HepG2 (cell line): ENCODE measurements around the gene TCF25. TPM values are rescaled to one million over a fixed set of nuclear protein-coding genes. Genes with fewer than 3 reads are reported as not detected.

Experiments used
- ATF7 ChIP-seq, 2 experiments: fragments of 450-650 bp in 1 of 2; sonication (generic) in 1 of 2; formaldehyde crosslinking in 1 of 2; IDR thresholded peaks; 2 replicates each; pipeline versions ENCODE4 v1.4.0 to v1.6.1; 2016 to 2020; ENCODE audit warnings: antibody characterized with exemption in 1 of 2, mild to moderate bottlenecking in 1 of 2, missing genetic modification reagents in 1 of 2
- CREM ChIP-seq, 2 experiments: sonication (generic) in 1 of 2; formaldehyde crosslinking in 1 of 2; IDR thresholded peaks; 2 replicates each; pipeline versions ENCODE4 v1.4.0 to v1.6.1; 2016 to 2020; ENCODE audit warnings: antibody characterized with exemption in 1 of 2, mild to moderate bottlenecking in 1 of 2, missing genetic modification reagents in 1 of 2
- FOXM1 ChIP-seq: sonication (generic); formaldehyde crosslinking; IDR thresholded peaks from 2 replicates; pipeline ENCODE4 v1.5.0; 2020; ENCODE audit warnings: missing genetic modification reagents
- MEIS2 ChIP-seq: sonication (generic); formaldehyde crosslinking; IDR thresholded peaks from 2 replicates; pipeline ENCODE4 v1.9.0; 2021; ENCODE audit warnings: mild to moderate bottlenecking, missing genetic modification reagents
- SKI ChIP-seq: fragments of 450-650 bp; IDR thresholded peaks from one replicate; pipeline ENCODE4 v1.6.1; 2018; ENCODE audit warnings: mild to moderate bottlenecking; ENCODE audit not compliant: partially characterized antibody
- TCF7 ChIP-seq: sonication (generic); IDR thresholded peaks from 2 replicates; pipeline ENCODE4 v1.6.1; 2016; ENCODE audit warnings: antibody characterized with exemption, low read depth
- TCF7L2 ChIP-seq: IDR thresholded peaks from 2 replicates; pipeline ENCODE4 v1.6.1; 2011; ENCODE audit warnings: mild to moderate bottlenecking, low read depth, low read length, moderate library complexity
- TRIM24 ChIP-seq: sonication (generic); formaldehyde crosslinking; IDR thresholded peaks from 2 replicates; pipeline ENCODE4 v1.8.0; 2022; ENCODE audit warnings: mild to moderate bottlenecking, missing genetic modification reagents
- ZNF12 ChIP-seq: sonication (generic); formaldehyde crosslinking; IDR thresholded peaks from 2 replicates; pipeline ENCODE4 v1.5.0; 2020; ENCODE audit warnings: missing genetic modification reagents
- ZNF501 ChIP-seq: sonication (generic); formaldehyde crosslinking; IDR thresholded peaks from 2 replicates; pipeline ENCODE4 v1.5.1; 2020; ENCODE audit warnings: mild to moderate bottlenecking, moderate library complexity, missing genetic modification reagents
- ZNF674 ChIP-seq: sonication (generic); formaldehyde crosslinking; IDR thresholded peaks from 2 replicates; pipeline ENCODE4 v1.5.0; 2020; ENCODE audit warnings: low read depth, mild to moderate bottlenecking, missing genetic modification reagents
- ZNF773 ChIP-seq: sonication (generic); formaldehyde crosslinking; IDR thresholded peaks from 2 replicates; pipeline ENCODE4 v1.4.0; 2020; ENCODE audit warnings: missing genetic modification reagents, borderline replicate concordance
- ZNF777 ChIP-seq: sonication (generic); formaldehyde crosslinking; IDR thresholded peaks from 2 replicates; pipeline ENCODE4 v1.4.0; 2020; ENCODE audit warnings: missing genetic modification reagents
- polyA plus RNA-seq, 8 experiments: library from polyadenylated mRNA; depleted of rRNA in 3 of 8; stranded (reverse) in 7 of 8; unstranded in 1 of 8; fragments of >200 nt; fragmentation: Illumina TruSeq in 4 of 8; extraction: Trizol in 4 of 8; gene quantifications; 2 replicates each; pipeline versions ENCODE4 v1.2.1 to v1.2.3, GENCODE V29; 2011 to 2016; ENCODE audit warnings: low read depth in 4 of 8, missing spikeins in 1 of 8, mixed read lengths in 1 of 8; ENCODE audit not compliant: insufficient read depth in 1 of 8
- total RNA-seq, 5 experiments: library from RNA; depleted of rRNA; stranded (reverse); fragments of >200 nt; fragmentation: Illumina TruSeq; extraction: Trizol; gene quantifications; 2 replicates each; pipeline ENCODE4 v1.2.3, GENCODE V29; 2016; ENCODE audit warnings: low read depth in 1 of 5
- TF ChIP-seq, protein P1 (sequence below): IDR thresholded peaks from 2 replicates; pipeline ENCODE4 v1.4.0; 2020; ENCODE audit warnings: mild to moderate bottlenecking, missing genetic modification reagents
- TF ChIP-seq, protein P2 (sequence below): sonication (generic); formaldehyde crosslinking; IDR thresholded peaks from 2 replicates; pipeline ENCODE4 v1.4.0; 2020; ENCODE audit warnings: low read depth, mild to moderate bottlenecking, missing genetic modification reagents
- TF ChIP-seq, protein P3 (sequence below): sonication (generic); formaldehyde crosslinking; conservative IDR thresholded peaks from 2 replicates; pipeline ENCODE4 v1.8.0; 2022; ENCODE audit warnings: mild to moderate bottlenecking, moderate library complexity, missing genetic modification reagents
- TF ChIP-seq, protein P4 (sequence below): sonication (generic); formaldehyde crosslinking; IDR thresholded peaks from 2 replicates; pipeline ENCODE4 v1.8.0; 2022; ENCODE audit warnings: mild to moderate bottlenecking, missing genetic modification reagents; ENCODE audit not compliant: insufficient replicate concordance

TCF25 gene
- total and polyA plus RNA-seq, 2 of the 13 experiments (the other 11 are each of a cell fraction or from before 2014, with no cell fraction given) = 138 to 206 TPM

DNA sequence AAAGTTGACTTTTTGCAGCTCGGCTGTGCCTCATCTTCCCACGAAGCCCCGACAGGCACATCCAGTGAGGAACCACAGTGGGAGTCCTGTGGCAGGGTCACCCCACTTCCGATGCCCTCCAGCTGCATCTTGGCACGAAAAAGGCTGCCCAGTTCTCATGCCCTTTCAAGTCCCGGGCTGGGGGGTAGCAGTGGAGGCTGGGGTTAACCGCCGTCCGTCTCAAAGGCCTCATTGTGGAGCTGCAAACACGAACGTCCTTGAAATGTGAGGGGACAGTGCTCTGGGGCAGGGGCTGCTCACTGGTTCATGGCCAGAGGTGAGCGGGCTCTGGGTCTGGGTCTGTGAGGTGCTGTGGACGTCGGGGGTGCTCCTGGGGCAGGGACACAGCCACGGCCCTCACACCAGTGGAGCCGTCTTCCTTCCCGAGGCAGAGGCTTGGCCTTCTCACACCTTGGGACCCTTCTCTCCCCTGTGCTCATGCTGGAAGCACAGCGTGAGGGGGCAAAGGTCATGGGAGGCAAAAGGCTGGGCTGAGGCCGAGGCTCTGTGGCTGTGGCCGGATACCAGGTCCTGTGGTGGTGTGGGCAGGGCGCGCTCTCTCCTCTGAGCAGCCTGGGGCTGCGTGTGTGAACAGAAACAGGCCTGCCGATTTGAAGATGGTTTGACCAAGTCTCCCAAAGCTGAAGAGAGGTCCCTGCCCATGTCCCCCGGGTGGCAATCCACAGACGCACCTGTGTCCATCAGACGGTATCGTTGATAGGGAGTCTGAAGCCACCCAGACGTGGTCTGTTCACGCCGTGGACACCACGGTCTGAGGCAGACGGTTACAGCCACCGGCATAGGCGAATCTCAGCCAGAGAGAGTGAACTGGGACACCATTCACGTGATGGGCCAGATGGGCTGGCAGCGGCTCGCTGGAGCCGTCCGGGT, 42.2 kb downstream of the TCF25 start (continued):
- TF ChIP-seq, protein P1, sequence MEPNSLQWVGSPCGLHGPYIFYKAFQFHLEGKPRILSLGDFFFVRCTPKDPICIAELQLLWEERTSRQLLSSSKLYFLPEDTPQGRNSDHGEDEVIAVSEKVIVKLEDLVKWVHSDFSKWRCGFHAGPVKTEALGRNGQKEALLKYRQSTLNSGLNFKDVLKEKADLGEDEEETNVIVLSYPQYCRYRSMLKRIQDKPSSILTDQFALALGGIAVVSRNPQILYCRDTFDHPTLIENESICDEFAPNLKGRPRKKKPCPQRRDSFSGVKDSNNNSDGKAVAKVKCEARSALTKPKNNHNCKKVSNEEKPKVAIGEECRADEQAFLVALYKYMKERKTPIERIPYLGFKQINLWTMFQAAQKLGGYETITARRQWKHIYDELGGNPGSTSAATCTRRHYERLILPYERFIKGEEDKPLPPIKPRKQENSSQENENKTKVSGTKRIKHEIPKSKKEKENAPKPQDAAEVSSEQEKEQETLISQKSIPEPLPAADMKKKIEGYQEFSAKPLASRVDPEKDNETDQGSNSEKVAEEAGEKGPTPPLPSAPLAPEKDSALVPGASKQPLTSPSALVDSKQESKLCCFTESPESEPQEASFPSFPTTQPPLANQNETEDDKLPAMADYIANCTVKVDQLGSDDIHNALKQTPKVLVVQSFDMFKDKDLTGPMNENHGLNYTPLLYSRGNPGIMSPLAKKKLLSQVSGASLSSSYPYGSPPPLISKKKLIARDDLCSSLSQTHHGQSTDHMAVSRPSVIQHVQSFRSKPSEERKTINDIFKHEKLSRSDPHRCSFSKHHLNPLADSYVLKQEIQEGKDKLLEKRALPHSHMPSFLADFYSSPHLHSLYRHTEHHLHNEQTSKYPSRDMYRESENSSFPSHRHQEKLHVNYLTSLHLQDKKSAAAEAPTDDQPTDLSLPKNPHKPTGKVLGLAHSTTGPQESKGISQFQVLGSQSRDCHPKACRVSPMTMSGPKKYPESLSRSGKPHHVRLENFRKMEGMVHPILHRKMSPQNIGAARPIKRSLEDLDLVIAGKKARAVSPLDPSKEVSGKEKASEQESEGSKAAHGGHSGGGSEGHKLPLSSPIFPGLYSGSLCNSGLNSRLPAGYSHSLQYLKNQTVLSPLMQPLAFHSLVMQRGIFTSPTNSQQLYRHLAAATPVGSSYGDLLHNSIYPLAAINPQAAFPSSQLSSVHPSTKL (CRISPR knock-in tag) = peak; percentile 76
- TF ChIP-seq ZNF12 (no peak), ATF7 (IDR thresholded peaks at IDR 0.05) (no peak), ATF7 (CRISPR knock-in tag; IDR thresholded peaks at IDR 0.05) (no peak; the same call in 1 of the 2 replicates), ZNF501 (CRISPR knock-in tag) (no peak; the same call in 1 of the 2 replicates), TCF7 (no peak), FOXM1 (CRISPR knock-in tag) (0 out of 2 replicates have a peak, but pooled peaks have one; percentile 34), MEIS2 (peak; percentile 83), ZNF773 (peak; percentile 95), TCF7L2 (no peak), ZNF674 (CRISPR knock-in tag) (no peak), TRIM24 (CRISPR knock-in tag) (no peak), ZNF777 (CRISPR knock-in tag) (peak; percentile 93), SKI (peak; percentile 38), CREM (IDR thresholded peaks at IDR 0.05) (no peak), CREM (CRISPR knock-in tag; IDR thresholded peaks at IDR 0.05) (no peak)
- TF ChIP-seq, protein P2, sequence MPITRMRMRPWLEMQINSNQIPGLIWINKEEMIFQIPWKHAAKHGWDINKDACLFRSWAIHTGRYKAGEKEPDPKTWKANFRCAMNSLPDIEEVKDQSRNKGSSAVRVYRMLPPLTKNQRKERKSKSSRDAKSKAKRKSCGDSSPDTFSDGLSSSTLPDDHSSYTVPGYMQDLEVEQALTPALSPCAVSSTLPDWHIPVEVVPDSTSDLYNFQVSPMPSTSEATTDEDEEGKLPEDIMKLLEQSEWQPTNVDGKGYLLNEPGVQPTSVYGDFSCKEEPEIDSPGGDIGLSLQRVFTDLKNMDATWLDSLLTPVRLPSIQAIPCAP (CRISPR knock-in tag) = no peak
- TF ChIP-seq, protein P3, sequence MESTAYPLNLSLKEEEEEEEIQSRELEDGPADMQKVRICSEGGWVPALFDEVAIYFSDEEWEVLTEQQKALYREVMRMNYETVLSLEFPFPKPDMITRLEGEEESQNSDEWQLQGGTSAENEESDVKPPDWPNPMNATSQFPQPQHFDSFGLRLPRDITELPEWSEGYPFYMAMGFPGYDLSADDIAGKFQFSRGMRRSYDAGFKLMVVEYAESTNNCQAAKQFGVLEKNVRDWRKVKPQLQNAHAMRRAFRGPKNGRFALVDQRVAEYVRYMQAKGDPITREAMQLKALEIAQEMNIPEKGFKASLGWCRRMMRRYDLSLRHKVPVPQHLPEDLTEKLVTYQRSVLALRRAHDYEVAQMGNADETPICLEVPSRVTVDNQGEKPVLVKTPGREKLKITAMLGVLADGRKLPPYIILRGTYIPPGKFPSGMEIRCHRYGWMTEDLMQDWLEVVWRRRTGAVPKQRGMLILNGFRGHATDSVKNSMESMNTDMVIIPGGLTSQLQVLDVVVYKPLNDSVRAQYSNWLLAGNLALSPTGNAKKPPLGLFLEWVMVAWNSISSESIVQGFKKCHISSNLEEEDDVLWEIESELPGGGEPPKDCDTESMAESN (CRISPR knock-in tag) = peak; percentile 87
- TF ChIP-seq, protein P4, sequence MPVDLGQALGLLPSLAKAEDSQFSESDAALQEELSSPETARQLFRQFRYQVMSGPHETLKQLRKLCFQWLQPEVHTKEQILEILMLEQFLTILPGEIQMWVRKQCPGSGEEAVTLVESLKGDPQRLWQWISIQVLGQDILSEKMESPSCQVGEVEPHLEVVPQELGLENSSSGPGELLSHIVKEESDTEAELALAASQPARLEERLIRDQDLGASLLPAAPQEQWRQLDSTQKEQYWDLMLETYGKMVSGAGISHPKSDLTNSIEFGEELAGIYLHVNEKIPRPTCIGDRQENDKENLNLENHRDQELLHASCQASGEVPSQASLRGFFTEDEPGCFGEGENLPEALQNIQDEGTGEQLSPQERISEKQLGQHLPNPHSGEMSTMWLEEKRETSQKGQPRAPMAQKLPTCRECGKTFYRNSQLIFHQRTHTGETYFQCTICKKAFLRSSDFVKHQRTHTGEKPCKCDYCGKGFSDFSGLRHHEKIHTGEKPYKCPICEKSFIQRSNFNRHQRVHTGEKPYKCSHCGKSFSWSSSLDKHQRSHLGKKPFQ (CRISPR knock-in tag) = peak; percentile 97
